Smooth muscle cell (in vitro differentiated cells): ENCODE data around the gene SUN1. TPM values are rescaled to one million over a fixed set of nuclear protein-coding genes. Genes with fewer than 3 reads are reported as not detected.

Source experiments
- DNase-seq: peaks from one replicate; lab custom pipeline; 2025; ENCODE audit not compliant: unreplicated experiment; lab: John Stamatoyannopoulos, UW
- H2AFZ ChIP-seq: fragments of 200-600 bp; sonication (generic); 2 replicates; pipeline ENCODE4 v1.6.0; 2016; ENCODE audit warnings: antibody characterized with exemption, low read depth, mild to moderate bottlenecking
- H3F3A ChIP-seq: fragments of 200-600 bp; sonication (generic); 2 replicates; pipeline ENCODE4 v1.6.0; 2017; ENCODE audit warnings: antibody characterized with exemption, low read depth
- H3K27ac ChIP-seq: fragments of 200-600 bp; sonication (generic); 2 replicates; pipeline ENCODE4 v1.5.1; 2016; ENCODE audit warnings: low read depth, mild to moderate bottlenecking
- H3K27me3 ChIP-seq: fragments of 200-600 bp; sonication (generic); 2 replicates; pipeline ENCODE4 v1.6.1; 2016; ENCODE audit warnings: low read depth, mild to moderate bottlenecking
- H3K36me3 ChIP-seq: fragments of 200-600 bp; sonication (generic); 2 replicates; pipeline ENCODE4 v1.5.1; 2016; ENCODE audit warnings: low read depth
- H3K4me1 ChIP-seq: fragments of 200-600 bp; sonication (generic); 2 replicates; pipeline ENCODE4 v1.5.1; 2016; ENCODE audit warnings: low read depth
- H3K4me2 ChIP-seq: fragments of 200-600 bp; sonication (generic); 2 replicates; pipeline ENCODE4 v1.6.0; 2016; ENCODE audit warnings: mild to moderate bottlenecking
- H3K4me3 ChIP-seq: fragments of 200-600 bp; sonication (generic); 2 replicates; pipeline ENCODE4 v1.5.1; 2016; ENCODE audit warnings: mild to moderate bottlenecking
- H3K79me2 ChIP-seq: fragments of 200-600 bp; sonication (generic); 2 replicates; pipeline ENCODE4 v1.6.0; 2016; ENCODE audit warnings: low read depth, mild to moderate bottlenecking
- H3K9ac ChIP-seq: fragments of 200-600 bp; sonication (generic); 2 replicates; pipeline ENCODE4 v1.6.0; 2016; ENCODE audit warnings: low read depth
- H3K9me3 ChIP-seq: fragments of 200-600 bp; sonication (generic); replicated peaks from 2 replicates; pipeline ENCODE4 v1.5.1; 2016; ENCODE audit warnings: low read depth
- H4K20me1 ChIP-seq: fragments of 200-600 bp; sonication (generic); 2 replicates; pipeline ENCODE4 v1.6.0; 2016; ENCODE audit warnings: low read depth
- WGBS: methylation state at CpG from one replicate; pipeline ENCODE4 v1.1.7; 2016; ENCODE audit warnings: low lambda C conversion rate; 5-methylcytosine and 5-hydroxymethylcytosine counted together
- polyA plus RNA-seq: library from polyadenylated mRNA; unstranded; fragments of >200 nt; fragmentation: Nextera tagmentation; extraction: Ambion mirVana; gene quantifications from 2 replicates; pipeline ENCODE4 v1.2.1, GENCODE V29; 2016
- total RNA-seq: library from RNA; depleted of rRNA; stranded (reverse); fragments of >200 nt; gene quantifications from 2 replicates; pipeline ENCODE4 v1.2.3, GENCODE V29; 2014
- TF ChIP-seq, protein P1 (sequence below): fragments of 200-600 bp; sonication (generic); IDR thresholded peaks from 2 replicates; pipeline ENCODE4 v1.5.1; 2017; ENCODE audit warnings: borderline replicate concordance, mild to moderate bottlenecking, antibody characterized with exemption; ENCODE audit not compliant: insufficient read depth, poor library complexity, severe bottlenecking

Gene SUN1
- total and polyA plus RNA-seq, 2 experiments from 2014 or later, result 50.7 to 90.3 TPM

DNA sequence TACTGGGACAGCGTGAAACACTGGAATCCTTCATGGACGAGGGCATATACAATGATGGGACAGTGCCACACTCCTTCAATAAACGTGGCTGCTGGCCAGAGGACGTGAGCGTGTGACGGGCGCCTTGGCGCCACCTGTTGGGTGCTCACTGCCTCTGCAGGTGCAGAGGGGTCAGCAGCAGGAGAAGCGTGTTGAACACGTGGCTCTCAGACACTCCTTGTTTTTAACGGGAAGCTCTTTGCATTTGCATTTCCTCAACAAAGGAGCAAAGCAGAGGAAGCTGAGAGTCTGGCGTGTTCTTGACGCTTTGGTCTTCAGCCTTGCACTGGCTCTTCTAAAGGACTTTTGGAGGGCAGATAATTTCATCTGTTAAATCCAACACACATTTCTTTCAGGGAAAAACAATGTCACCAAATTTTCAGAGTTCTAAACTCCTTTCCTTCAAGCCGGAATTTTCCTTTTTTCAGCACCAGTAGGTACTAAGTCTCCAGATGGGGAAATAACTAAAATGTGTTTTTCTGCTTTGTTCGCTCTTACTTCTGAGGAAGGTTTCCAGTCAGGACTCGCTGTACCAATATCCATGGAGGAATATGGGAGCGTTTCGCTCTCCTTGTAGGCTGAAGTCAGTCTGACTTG, 41.2 kb downstream of the SUN1 start:
- TF ChIP-seq, protein P1, sequence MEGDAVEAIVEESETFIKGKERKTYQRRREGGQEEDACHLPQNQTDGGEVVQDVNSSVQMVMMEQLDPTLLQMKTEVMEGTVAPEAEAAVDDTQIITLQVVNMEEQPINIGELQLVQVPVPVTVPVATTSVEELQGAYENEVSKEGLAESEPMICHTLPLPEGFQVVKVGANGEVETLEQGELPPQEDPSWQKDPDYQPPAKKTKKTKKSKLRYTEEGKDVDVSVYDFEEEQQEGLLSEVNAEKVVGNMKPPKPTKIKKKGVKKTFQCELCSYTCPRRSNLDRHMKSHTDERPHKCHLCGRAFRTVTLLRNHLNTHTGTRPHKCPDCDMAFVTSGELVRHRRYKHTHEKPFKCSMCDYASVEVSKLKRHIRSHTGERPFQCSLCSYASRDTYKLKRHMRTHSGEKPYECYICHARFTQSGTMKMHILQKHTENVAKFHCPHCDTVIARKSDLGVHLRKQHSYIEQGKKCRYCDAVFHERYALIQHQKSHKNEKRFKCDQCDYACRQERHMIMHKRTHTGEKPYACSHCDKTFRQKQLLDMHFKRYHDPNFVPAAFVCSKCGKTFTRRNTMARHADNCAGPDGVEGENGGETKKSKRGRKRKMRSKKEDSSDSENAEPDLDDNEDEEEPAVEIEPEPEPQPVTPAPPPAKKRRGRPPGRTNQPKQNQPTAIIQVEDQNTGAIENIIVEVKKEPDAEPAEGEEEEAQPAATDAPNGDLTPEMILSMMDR, result peak; percentile 88

DNA sequence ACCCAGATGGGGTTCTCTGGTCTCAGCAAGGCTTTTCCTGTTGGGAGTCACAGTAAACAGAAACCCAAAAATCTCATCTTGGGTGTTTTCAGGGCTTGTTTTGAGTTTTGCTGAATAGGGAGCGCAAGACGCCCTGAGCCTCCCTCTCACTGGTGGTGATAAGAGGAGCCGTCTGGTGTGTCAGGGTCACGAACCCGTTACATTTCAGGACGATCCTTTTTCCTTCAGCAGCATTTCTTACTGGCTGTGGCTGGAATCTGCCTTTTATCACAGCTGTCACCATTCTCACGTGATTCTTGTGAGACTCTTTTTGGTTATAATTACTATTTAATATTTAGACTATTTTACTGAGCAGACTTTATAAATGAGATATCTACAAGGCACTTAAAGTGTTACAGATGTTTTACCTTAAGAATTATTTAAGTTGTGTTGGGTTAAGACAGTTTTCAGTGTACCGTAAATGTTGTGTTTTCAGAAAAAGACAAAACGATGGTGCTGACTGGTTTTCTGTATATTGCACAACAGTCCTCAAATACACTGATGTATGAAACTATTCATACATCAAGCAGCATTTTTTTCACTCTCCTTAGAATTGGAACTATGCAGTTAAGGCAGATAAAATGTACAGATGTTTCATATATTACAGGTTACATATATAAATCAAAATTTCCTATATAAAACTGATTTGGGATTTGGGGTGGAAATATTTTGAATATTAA, 41.9 kb downstream of the SUN1 start:
- Histone ChIP-seq H3K27me3 (no peaks in the 10 kb centered on the region), H3K4me3 (peak overlapping the region; percentile 8), H3K79me2 (peaks cover 19% of the 10 kb centered on the region), H2AFZ (no peak overlapping the region), H4K20me1 (peaks cover 15% of the 10 kb centered on the region), H3K9me3 (no peaks in the 10 kb centered on the region), H3K4me1 (peaks cover 7% of the 10 kb centered on the region), H3K4me2 (peak overlapping the region; percentile 60), H3F3A (peaks cover 33% of the 10 kb centered on the region), H3K9ac (no peak overlapping the region), H3K36me3 (no peaks in the 10 kb centered on the region), H3K27ac (peak overlapping the region; percentile 76)
- TF ChIP-seq, protein P1, result no peak
- DNase-seq, result peak; percentile 13
- 31% methylated on average over 9 of the region's 9 CpGs for WGBS

More for the DNA sequence above, 41.2 kb downstream of the SUN1 start:
- Histone ChIP-seq H3K4me1 (peaks cover 7% of the 10 kb centered on the region), H3K27me3 (no peaks in the 10 kb centered on the region), H3K27ac (peak overlapping the region; percentile 76), H3K9me3 (no peaks in the 10 kb centered on the region), H3F3A (peaks cover 33% of the 10 kb centered on the region), H3K36me3 (no peaks in the 10 kb centered on the region), H4K20me1 (peaks cover 8% of the 10 kb centered on the region), H3K4me2 (peak overlapping the region; percentile 60), H3K9ac (no peak overlapping the region), H3K79me2 (peaks cover 12% of the 10 kb centered on the region), H3K4me3 (peak overlapping the region; percentile 8), H2AFZ (no peak overlapping the region)
- peak; percentile 10 for DNase-seq
- 32% methylated on average over 18 of the region's 18 CpGs for WGBS

DNA sequence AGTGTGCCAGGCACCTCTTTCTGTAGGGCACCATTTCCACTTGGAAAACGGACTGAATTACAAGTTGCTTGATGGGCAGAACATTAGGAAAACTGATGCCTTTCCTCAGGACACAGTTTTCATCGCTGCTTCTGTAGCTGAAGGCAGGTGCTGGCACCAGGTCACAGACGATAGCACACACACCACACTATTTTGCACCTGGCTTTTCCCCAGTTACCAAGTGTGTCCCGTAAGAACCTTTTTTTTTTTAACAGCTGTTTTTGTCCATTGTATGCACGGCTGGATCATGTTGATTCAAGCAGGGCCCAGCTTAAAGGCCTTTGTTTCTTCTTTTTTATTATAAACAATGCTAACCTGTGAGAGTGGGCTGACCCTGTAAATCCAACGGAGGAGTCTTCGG, 42.8 kb downstream of the SUN1 start:
- WGBS, result 94% methylated on average over 7 of the region's 7 CpGs
- DNase-seq, result no peak
- peaks cover 23% of the 10 kb centered on the region for H4K20me1 ChIP-seq
- H3K9me3 ChIP-seq, result no peaks in the 10 kb centered on the region
- peaks cover 33% of the 10 kb centered on the region for H3F3A ChIP-seq
- no peak overlapping the region for H3K4me3 ChIP-seq
- H3K79me2 ChIP-seq, result peaks cover 28% of the 10 kb centered on the region
- no peak overlapping the region for H3K9ac ChIP-seq
- peak overlapping the region; percentile 78 for H3K27ac ChIP-seq
- no peaks in the 10 kb centered on the region for H3K36me3 ChIP-seq
- no peak overlapping the region for H3K4me2 ChIP-seq
- TF ChIP-seq, protein P1, result no peak
- no peak overlapping the region for H2AFZ ChIP-seq
- H3K4me1 ChIP-seq, result peaks cover 7% of the 10 kb centered on the region
- no peaks in the 10 kb centered on the region for H3K27me3 ChIP-seq
